ENCODE data around the gene RAB11FIP4. TPM values are rescaled to one million over a fixed set of nuclear protein-coding genes. Genes with fewer than 3 reads are reported as not detected.

Gene RAB11FIP4
- total RNA-seq, 1 experiment from 2014 or later, result 15.1 TPM

GRCh38 chr17:31398381-31399311, 7.2 kb downstream of the RAB11FIP4 start:
- RAD21 ChIA-PET (ENCODE audit: low non-redundant PET in 1 of 2, low total read pairs in 2 of 2, uncharacterized antibody in 2 of 2, unreplicated experiment in 2 of 2), result interaction anchor here in 1 of 2 experiments (0.7 kb wide), 2 partner anchors 9 to 198 kb away, joined by 3 to 8 read pairs; no protein-coding TSS in a partner anchor
- Histone ChIP-seq H2AFZ (ENCODE audit: low read depth, low read length, poor library complexity, severe bottlenecking) (no peak overlapping the region), H3K27me3 (ENCODE audit: insufficient read depth, low read length) (no peaks in the 10 kb centered on the region), H3K9ac (ENCODE audit: low read length) (no peak overlapping the region), H3K4me1 (ENCODE audit: control insufficient read depth in 1 of 2, insufficient read depth in 2 of 2, low read length in 2 of 2) (no peaks in the 10 kb centered on the region), H3K4me3 (replicated peaks in 1 of 2; ENCODE audit: low read depth in 1 of 2, low read length in 2 of 2) (no peak overlapping the region), H3K79me2 (ENCODE audit: insufficient read depth, low read length) (no peaks in the 10 kb centered on the region), H3K36me3 (ENCODE audit: control insufficient read depth in 1 of 2, insufficient read depth in 2 of 2, low read length in 2 of 2) (no peaks in the 10 kb centered on the region), H3K27ac (ENCODE audit: low read depth, low read length) (no peak overlapping the region), H3K9me2 (ENCODE audit: insufficient read depth) (no peaks in the 10 kb centered on the region), H3K4me2 (ENCODE audit: low read length) (no peak overlapping the region), H3K9me3 (ENCODE audit: control insufficient read depth in 1 of 2, insufficient read depth in 1 of 2, low read depth in 1 of 2, low read length in 2 of 2) (no peaks in the 10 kb centered on the region), H4K20me1 (ENCODE audit: insufficient read depth) (no peaks in the 10 kb centered on the region)
- BruUV-seq (replicated peaks), result no TSS peak
- TF ChIP-seq RAD21 (IDR thresholded peaks at IDR 0.05; ENCODE audit: low read depth) (no peak), ATF3 (IDR thresholded peaks at IDR 0.05) (no peak), POLR2A (IDR thresholded peaks at IDR 0.05; ENCODE audit: borderline replicate concordance, extremely low read depth, insufficient read depth, insufficient read length) (no peak), EZH2phosphoT487 (IDR thresholded peaks at IDR 0.05; ENCODE audit: borderline replicate concordance) (no peak), REST (IDR thresholded peaks at IDR 0.05; ENCODE audit: low read depth) (no peak), CTCF (IDR thresholded peaks at IDR 0.05 in 2 of 3, conservative IDR thresholded peaks at IDR 0.05 in 1 of 3; ENCODE audit: borderline replicate concordance in 1 of 3, insufficient read depth in 1 of 3, low read depth in 2 of 3, low read length in 2 of 3) (no peak), ZBTB33 (IDR thresholded peaks at IDR 0.05; ENCODE audit: extremely low read depth, insufficient replicate concordance, low read length) (no peak)
- intact Hi-C loops (cut with micrococcal nuclease), result no loop called here
- POLR2A ChIA-PET, result no interaction called here
- CTCF ChIA-PET, result interaction anchor here (1.6 to 1.7 kb wide), 2 partner anchors 7 to 9 kb away, joined by 4 to 7 read pairs; no protein-coding TSS in a partner anchor
- ATAC-seq, result no peak
- no peak for DNase-seq (ENCODE audit: low read depth, low spot score)

All from HCT116 (cell line).